ENCODE data around the gene CREB1. TPM values are rescaled to one million over a fixed set of nuclear protein-coding genes. Genes with fewer than 3 reads are reported as not detected.

Gene CREB1
- total and polyA plus RNA-seq, 9 of the 15 experiments (the other 6 are each of a cell fraction or from before 2014, with no cell fraction given): 8.9 to 51.3 (median 19.5) TPM

DNA sequence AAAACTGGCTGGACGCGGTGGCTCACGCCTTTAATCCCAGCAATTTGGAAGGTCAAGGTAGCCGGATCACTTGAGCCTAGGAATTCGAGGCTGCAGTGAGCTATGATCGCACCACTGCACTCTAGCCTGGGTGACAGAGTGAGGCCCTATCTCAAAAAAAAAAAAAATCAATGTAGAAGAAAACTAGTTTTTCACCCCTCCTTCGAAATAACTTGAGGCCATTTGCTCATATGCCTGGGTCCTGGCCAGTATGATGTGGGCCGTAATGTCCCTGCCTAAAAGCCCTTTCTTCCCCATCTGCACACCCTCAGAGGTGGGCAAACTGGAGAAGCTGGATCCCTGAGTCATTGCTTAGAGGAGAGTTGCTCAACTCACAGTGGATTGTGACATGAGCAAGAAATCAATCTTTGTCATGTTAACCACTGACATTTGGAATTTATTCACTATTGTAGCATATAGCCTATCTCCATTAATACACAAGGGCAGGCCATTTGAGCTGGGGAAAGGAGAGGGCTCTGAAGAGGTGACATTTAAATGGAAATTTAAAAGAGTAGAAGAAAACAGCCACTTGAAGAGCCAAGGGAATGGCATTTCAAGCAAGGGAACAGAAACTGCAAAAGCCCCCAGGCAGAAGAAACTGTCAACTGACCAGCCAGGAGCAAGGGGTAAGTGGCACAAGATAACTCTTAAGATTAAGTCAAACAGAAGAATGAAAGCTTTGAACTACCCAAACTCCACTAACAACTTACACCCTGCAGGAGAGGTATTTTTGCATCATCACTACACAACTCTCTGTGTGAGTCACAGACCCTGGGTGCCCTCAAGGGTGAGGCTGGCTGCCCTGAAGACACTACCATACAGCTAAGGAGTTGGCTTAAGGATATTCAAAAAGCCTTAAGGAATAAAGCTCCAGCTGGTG is 103.1 kb downstream of the CREB1 start (continued):
- TF ChIP-seq, protein P1, sequence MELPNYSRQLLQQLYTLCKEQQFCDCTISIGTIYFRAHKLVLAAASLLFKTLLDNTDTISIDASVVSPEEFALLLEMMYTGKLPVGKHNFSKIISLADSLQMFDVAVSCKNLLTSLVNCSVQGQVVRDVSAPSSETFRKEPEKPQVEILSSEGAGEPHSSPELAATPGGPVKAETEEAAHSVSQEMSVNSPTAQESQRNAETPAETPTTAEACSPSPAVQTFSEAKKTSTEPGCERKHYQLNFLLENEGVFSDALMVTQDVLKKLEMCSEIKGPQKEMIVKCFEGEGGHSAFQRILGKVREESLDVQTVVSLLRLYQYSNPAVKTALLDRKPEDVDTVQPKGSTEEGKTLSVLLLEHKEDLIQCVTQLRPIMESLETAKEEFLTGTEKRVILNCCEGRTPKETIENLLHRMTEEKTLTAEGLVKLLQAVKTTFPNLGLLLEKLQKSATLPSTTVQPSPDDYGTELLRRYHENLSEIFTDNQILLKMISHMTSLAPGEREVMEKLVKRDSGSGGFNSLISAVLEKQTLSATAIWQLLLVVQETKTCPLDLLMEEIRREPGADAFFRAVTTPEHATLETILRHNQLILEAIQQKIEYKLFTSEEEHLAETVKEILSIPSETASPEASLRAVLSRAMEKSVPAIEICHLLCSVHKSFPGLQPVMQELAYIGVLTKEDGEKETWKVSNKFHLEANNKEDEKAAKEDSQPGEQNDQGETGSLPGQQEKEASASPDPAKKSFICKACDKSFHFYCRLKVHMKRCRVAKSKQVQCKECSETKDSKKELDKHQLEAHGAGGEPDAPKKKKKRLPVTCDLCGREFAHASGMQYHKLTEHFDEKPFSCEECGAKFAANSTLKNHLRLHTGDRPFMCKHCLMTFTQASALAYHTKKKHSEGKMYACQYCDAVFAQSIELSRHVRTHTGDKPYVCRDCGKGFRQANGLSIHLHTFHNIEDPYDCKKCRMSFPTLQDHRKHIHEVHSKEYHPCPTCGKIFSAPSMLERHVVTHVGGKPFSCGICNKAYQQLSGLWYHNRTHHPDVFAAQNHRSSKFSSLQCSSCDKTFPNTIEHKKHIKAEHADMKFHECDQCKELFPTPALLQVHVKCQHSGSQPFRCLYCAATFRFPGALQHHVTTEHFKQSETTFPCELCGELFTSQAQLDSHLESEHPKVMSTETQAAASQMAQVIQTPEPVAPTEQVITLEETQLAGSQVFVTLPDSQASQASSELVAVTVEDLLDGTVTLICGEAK (IDR thresholded peaks at IDR 0.05): no peak
- TF ChIP-seq, protein P1 (CRISPR knock-in tag; IDR thresholded peaks at IDR 0.05): no peak
- TF ChIP-seq SNIP1 (IDR thresholded peaks at IDR 0.05; ENCODE audit: low read depth) (no peak), NONO (IDR thresholded peaks at IDR 0.05; ENCODE audit: low read depth in 2 of 2, low read length in 1 of 2) (no peak), CTBP1 (IDR thresholded peaks at IDR 0.05; ENCODE audit: borderline replicate concordance) (no peak), ZNF586 (CRISPR knock-in tag; conservative IDR thresholded peaks at IDR 0.05) (no peak), ILF3 (IDR thresholded peaks at IDR 0.05; ENCODE audit: borderline replicate concordance) (no peak), ZBTB8A (IDR thresholded peaks at IDR 0.05; ENCODE audit: partially characterized antibody) (no peak), NEUROD1 (IDR thresholded peaks at IDR 0.05; ENCODE audit: borderline replicate concordance, low read depth, low read length, partially characterized antibody) (no peak), ERF (CRISPR knock-in tag; IDR thresholded peaks at IDR 0.05) (no peak), RBM25 (IDR thresholded peaks at IDR 0.05; ENCODE audit: low read depth, low read length, severe bottlenecking) (peak; percentile 50)
- TF ChIP-seq, protein P2, sequence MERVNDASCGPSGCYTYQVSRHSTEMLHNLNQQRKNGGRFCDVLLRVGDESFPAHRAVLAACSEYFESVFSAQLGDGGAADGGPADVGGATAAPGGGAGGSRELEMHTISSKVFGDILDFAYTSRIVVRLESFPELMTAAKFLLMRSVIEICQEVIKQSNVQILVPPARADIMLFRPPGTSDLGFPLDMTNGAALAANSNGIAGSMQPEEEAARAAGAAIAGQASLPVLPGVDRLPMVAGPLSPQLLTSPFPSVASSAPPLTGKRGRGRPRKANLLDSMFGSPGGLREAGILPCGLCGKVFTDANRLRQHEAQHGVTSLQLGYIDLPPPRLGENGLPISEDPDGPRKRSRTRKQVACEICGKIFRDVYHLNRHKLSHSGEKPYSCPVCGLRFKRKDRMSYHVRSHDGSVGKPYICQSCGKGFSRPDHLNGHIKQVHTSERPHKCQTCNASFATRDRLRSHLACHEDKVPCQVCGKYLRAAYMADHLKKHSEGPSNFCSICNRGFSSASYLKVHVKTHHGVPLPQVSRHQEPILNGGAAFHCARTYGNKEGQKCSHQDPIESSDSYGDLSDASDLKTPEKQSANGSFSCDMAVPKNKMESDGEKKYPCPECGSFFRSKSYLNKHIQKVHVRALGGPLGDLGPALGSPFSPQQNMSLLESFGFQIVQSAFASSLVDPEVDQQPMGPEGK (CRISPR knock-in tag; IDR thresholded peaks at IDR 0.05; ENCODE audit: borderline replicate concordance): no peak

All from K562 (cell line).